AG04449 (cell line): Measurements from ENCODE around the gene NEK3.

Experiments
- CTCF ChIA-PET: fragments of 350-600 bp; formaldehyde crosslinking; extraction: SDS; loops from one replicate; lab custom pipeline; 2021; ENCODE audit warnings: antibody characterized with exemption; lab: Yijun Ruan, JAX
- POLR2A ChIA-PET: fragments of 400-600, 350-600 bp; formaldehyde crosslinking; extraction: SDS; loops from one replicate; lab custom pipeline; 2020; ENCODE audit warnings: antibody characterized with exemption, inconsistent platforms; lab: Yijun Ruan, JAX
- DNase-seq: peaks from one replicate; pipeline ENCODE4 v3.0.0-alpha.2; 2010; ENCODE audit warnings: low read depth, low spot score
- H3K4me3 ChIP-seq: 2 replicates; pipeline ENCODE4 v1.5.1; 2011; ENCODE audit warnings: low read depth, mild to moderate bottlenecking, control low read depth, low read length
- CTCF ChIP-seq: IDR thresholded peaks from one replicate; pipeline ENCODE4 v1.5.1; 2011; ENCODE audit warnings: mild to moderate bottlenecking, moderate library complexity, low read length, control low read depth, inconsistent platforms; ENCODE audit not compliant: insufficient read depth; ENCODE audit errors: missing control alignments

NEK3 gene

GRCh38 chr13:52118595-52118994 is 40.8 kb downstream of the NEK3 start:
- no peak overlapping the region for H3K4me3 ChIP-seq
- ChIA-PET CTCF (interaction anchor here (0.9 kb wide), 1 partner anchor 10 kb away, joined by 6 read pairs; the partner anchor contains the start of gene NEK5), POLR2A (no interaction called here)
- DNase-seq, result no peak
- TF ChIP-seq CTCF, result no peak

DNA sequence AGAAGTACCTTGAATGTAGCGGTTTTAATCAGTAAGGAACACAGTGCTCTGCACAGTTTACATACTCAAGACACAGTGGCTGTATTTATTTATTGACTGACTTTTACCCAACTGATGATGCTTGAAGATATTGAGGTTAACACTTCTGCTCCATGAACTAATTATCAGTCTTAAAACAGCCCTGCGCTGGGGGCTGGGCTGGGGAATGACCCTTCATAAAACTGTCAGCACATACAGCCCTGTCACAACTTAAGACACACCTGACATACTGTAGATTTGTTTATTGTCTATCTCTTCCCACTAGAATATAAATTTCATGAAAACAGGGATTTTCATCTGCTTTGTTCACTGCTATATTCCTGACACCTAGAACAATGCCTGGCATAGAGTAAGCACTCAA is 41.3 kb downstream of the NEK3 start:
- no peak overlapping the region for H3K4me3 ChIP-seq
- TF ChIP-seq CTCF, result no peak
- POLR2A ChIA-PET, result no interaction called here
- DNase-seq, result no peak
- CTCF ChIA-PET, result interaction anchor here (1.4 kb wide), 1 partner anchor 10 kb away, joined by 11 read pairs; the partner anchor contains the start of gene NEK5

- CTCF ChIA-PET, result interaction anchor here (1.2 kb wide), 1 partner anchor 14 kb away, joined by 7 read pairs; no protein-coding TSS in a partner anchor
These were observed 46.8 kb downstream of the NEK3 start for GRCh38 chr13:52112591-52112990.

DNA sequence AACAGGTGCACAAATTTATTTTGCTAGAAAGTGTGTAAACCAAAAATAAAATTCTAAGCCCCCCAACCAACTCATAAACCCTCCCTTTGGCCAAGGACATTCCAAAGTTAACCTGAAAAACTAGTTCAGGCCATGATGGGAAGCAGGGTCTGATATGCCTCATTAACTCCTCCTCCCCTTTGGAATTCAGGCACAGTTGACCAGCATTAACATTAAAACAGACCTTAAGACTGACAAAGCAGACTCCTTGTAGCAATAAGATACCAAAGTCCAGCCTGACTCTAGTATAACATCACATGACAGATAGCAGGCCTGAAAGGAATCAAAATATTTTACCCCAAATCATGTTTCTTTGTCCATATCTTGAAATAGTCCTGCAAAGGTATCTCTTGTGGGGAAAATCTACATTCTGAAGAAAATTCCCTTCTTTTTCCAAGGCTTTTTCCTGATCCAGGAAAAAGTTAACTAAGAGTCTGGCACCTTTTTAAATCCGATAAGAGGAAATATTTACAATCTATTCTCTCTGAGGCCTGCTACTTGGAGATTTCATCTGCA is 50.2 kb downstream of the NEK3 start:
- POLR2A ChIA-PET, result no interaction called here
- CTCF ChIA-PET, result no interaction called here
- no peak overlapping the region for H3K4me3 ChIP-seq
- no peak for DNase-seq
- no peak for TF ChIP-seq CTCF

More at GRCh38 chr13:52112591-52112990, 46.8 kb downstream of the NEK3 start:
- TF ChIP-seq CTCF, result no peak
- no peak for DNase-seq
- H3K4me3 ChIP-seq, result no peak overlapping the region
- POLR2A ChIA-PET, result no interaction called here

- DNase-seq, result no peak
- H3K4me3 ChIP-seq, result no peak overlapping the region
- TF ChIP-seq CTCF, result no peak
- POLR2A ChIA-PET, result no interaction called here
- CTCF ChIA-PET, result interaction anchor here (0.9 to 2.2 kb wide), 3 partner anchors 20 to 345 kb away, joined by 3 to 8 read pairs (median 4); partner anchors contain the start of gene NEK5
These were observed 53.6 kb downstream of the NEK3 start for GRCh38 chr13:52105841-52106240.

GRCh38 chr13:52104624-52105023 is 54.8 kb downstream of the NEK3 start:
- H3K4me3 ChIP-seq, result no peak overlapping the region
- DNase-seq, result no peak
- no peak for TF ChIP-seq CTCF
- POLR2A ChIA-PET, result no interaction called here
- CTCF ChIA-PET, result interaction anchor here (1.5 to 1.6 kb wide), 3 partner anchors 95 to 346 kb away, joined by 3 to 4 read pairs (median 3); no protein-coding TSS in a partner anchor
